ENCODE data around the gene PFDN2.
A peak's percentile ranks its signal among the peaks of the same experiment; 100 is the strongest.

The PFDN2 gene, protein sequence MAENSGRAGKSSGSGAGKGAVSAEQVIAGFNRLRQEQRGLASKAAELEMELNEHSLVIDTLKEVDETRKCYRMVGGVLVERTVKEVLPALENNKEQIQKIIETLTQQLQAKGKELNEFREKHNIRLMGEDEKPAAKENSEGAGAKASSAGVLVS

DNA sequence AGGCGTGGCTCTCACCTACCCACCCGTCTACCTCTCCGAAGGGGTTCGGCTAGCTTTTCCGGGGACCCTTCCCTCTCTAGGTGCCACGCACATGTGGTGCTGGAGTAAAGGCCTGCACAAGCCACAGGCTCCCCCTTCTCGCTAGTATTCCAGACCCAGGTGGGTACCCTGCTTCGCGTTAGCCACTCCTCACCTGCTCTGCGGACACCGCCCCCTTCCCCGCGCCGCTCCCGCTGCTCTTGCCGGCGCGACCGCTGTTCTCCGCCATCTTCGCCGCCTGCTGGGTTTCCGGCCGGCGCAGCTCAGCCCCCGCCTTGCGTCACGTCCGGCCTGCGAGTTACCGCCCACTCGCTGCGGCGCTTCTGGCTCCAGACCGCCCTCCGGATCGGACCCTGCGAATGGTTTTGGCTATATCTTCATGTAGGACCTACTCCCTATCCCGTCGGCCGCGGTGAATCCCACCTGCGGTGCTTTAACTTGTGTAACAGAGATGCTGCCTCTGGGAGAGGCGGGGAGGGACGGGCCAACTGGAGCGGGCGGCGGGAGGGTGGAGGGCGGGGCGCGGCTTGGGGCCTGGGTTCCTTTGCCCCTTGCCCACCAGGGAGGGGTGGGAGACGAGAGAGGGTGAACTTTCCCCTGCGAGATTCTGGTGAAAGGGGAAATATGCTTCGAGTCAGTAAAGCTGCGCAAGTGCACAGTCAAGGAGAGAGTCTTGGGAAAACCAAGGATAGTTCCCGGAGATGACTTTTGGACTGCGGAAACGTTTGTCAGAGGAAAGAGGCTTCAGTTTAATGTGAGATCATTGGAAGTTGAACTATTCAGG, at the start of gene PFDN2, which contains the start of gene NIT1:
Gene PFDN2, minus strand, starts transcription at position 279 of the 823 bp plus-strand sequence. Its CDS starts 11 bp downstream, at position 268.
Gene NIT1, plus strand, starts transcription at position 347 of the 823 bp plus-strand sequence. Its CDS starts 72 bp downstream, at position 419.
- DNase-seq: peak; percentile 93

DNA sequence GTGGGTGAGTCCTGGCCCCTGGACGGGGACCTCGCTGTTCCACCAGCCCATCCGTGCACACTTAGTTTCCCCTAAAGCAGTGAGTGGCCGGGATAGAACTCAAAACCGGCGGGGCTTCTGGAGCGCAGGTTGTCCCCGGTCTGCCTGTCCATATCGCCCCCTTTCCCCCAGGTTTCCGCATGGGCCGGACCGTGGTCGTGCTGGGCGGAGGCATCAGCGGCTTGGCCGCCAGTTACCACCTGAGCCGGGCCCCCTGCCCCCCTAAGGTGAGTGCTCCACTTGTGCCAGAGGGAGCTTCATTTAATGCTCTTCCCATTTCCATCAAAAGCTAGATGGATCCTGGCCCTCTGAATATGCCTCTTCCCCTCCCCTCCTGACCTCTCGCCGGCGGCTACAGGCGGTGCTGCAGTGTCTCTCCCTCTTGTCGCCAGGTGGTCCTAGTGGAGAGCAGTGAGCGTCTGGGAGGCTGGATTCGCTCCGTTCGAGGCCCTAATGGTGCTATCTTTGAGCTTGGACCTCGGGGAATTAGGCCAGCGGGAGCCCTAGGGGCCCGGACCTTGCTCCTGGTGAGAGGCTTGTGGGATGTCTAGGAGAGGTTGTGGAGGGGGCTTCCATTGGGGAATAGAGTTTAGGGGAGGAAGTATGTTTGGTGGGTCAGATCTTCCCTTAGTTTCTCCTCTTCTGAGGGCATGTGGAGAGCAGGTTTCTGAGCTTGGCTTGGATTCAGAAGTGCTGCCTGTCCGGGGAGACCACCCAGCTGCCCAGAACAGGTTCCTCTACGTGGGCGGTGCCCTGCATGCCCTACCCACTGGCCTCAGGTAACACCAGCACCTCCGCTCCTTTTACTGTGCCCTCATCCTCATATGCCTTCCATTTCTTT, 49.1 kb upstream of the PFDN2 start:
- DNase-seq: peak; percentile 31

- DNase-seq: peak; percentile 95
Measured at GRCh38 chr1:161165742-161166668, 48.2 kb upstream of the PFDN2 start, which contains the start of gene PPOX. PPOX (plus strand) TSS chr1:161166426; CDS start chr1:161166848, 422 bp downstream.

- no peak for DNase-seq
Measured at GRCh38 chr1:161164901-161165610, 47.2 kb upstream of the PFDN2 start.

GRCh38 chr1:161163793-161164192, 46.0 kb upstream of the PFDN2 start:
- no peak for DNase-seq

- no peak for DNase-seq
Measured at GRCh38 chr1:161162806-161163205, 45.0 kb upstream of the PFDN2 start.

- DNase-seq: no peak
Measured at GRCh38 chr1:161162052-161162451, 44.2 kb upstream of the PFDN2 start.

GRCh38 chr1:161161652-161162051, 43.8 kb upstream of the PFDN2 start:
- DNase-seq: no peak

DNA sequence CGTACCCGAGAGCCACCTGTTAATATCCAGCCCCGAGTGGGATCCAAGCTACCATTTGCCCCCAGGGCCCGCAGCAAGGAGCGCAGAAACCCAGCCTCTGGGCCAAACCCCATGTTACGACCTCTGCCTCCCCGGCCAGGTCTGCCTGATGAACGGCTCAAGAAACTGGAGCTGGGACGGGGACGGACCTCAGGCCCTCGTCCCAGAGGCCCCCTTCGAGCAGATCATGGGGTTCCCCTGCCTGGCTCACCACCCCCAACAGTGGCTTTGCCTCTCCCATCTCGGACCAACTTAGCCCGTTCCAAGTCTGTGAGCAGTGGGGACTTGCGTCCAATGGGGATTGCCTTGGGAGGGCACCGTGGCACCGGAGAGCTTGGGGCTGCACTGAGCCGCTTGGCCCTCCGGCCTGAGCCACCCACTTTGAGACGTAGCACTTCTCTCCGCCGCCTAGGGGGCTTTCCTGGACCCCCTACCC, 42.9 kb upstream of the PFDN2 start:
- no peak for DNase-seq

DNA sequence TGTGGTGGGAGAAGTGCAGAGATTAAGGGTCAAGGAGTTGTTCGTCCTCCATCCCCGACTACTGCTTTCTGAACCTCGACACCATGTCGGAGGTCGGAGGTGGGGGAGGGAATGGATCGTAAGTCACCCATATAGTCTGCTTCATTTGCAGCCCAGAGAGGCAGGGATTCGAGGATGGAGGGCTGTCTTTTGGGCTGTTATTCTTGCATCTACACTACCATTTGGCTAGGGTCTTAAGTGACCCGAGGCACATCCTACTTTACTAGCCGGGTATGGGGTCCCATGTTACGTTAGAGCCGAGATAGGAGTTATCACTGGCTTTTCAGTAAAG, 42.0 kb upstream of the PFDN2 start:
- no peak for DNase-seq

GRCh38 chr1:161159087-161159912, 41.5 kb upstream of the PFDN2 start, which contains the start of gene USP21:
USP21 (plus strand) TSS chr1:161159500; CDS start chr1:161160641, 1,141 bp downstream.
- peak; percentile 94 for DNase-seq

- no peak for DNase-seq
Measured at GRCh38 chr1:161158316-161159010, 40.6 kb upstream of the PFDN2 start.

- DNase-seq: no peak
Measured at GRCh38 chr1:161157867-161158266, 40.0 kb upstream of the PFDN2 start.

DNA sequence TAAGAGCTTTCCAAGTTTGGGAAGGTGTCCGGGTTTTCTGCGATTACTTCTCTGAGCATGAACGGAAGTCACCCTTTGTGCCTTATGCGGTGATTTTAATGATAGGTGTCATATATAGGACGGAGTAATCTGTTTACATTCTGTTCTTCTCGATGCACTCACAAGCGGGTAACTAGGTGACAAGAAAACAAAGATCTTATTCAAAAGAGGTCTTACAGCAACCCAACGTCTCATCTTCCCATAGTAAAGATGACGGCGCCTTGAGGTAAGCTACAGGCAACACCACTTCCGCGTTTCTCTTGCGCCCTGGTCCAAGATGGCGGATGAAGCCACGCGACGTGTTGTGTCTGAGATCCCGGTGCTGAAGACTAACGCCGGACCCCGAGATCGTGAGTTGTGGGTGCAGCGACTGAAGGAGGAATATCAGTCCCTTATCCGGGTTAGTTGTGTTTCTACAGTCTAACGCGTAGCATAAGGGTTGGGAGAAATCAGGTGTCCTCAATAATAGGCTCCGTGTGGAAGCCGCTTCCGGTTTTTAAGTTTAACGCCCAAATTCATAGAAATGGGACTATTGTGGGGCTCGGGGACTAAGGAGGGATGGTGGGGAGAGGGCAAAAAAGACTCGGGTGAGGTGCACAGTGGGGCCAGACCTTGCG, 36.0 kb upstream of the PFDN2 start, which contains the start of gene UFC1:
Gene UFC1, plus strand, starts transcription at position 297 of the 656 bp plus-strand sequence. Its CDS starts 20 bp downstream, at position 317.
- DNase-seq: peak; percentile 84

- DNase-seq: no peak
Measured at GRCh38 chr1:161153176-161153575, 35.3 kb upstream of the PFDN2 start.

DNA sequence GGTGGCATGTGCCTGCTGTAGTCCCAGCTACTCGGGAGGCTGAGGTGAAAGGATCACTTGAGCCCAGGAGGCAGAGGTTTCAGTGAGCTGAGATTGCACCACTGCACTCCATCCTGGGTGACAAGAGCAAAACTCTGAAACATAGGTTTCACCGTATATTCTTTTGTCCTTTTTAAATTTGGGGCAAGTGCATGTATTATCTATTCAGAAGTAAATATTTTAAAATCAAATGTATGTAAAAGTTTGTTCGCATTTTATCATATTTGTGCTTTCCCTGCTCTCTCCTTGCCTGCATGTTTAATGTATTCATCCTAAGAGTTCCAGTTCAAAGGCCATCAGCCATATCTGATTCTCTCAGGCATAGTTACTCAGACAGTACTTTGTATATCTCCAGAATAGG, 28.0 kb upstream of the PFDN2 start:
- no peak for DNase-seq

- no peak for DNase-seq
Measured at GRCh38 chr1:161140755-161141400, 23.0 kb upstream of the PFDN2 start.

GRCh38 chr1:161139766-161140165, 21.9 kb upstream of the PFDN2 start:
- DNase-seq: peak; percentile 46
